Suprapubic skin (tissue), 4 donors: ENCODE measurements around the gene R3HCC1L.
"Not testable (repeated sequence)": the region's sequence is repeated elsewhere in the genome, so short reads cannot be mapped to it uniquely, and the experiment has no call there.

Source experiments
- EP300 ChIP-seq: sonication (generic); formaldehyde crosslinking; IDR thresholded peaks from one replicate; pipeline ENCODE4 v1.6.1; 2017; ENCODE audit warnings: antibody characterized with exemption
- POLR2A ChIP-seq, 2 donors: fragments of 450-650 bp; IDR thresholded peaks; one replicate each; pipeline ENCODE4 v1.6.1; 2017; ENCODE audit warnings: antibody characterized with exemption in 2 of 2, mild to moderate bottlenecking in 2 of 2, moderate library complexity in 2 of 2
- POLR2AphosphoS5 ChIP-seq, 3 donors: sonication (generic); formaldehyde crosslinking; IDR thresholded peaks; one replicate each; pipeline ENCODE4 v1.6.1; 2017; ENCODE audit warnings: antibody characterized with exemption in 3 of 3
- TF ChIP-seq, protein P1 (sequence below), 2 donors: fragments of 200-600 bp in 1 of 2; fragments of 450-650 bp in 1 of 2; sonication (generic) in 1 of 2; IDR thresholded peaks; one replicate each; pipeline ENCODE4 v1.5.1; 2016 to 2019; ENCODE audit warnings: antibody characterized with exemption in 2 of 2, mild to moderate bottlenecking in 1 of 2, moderate library complexity in 1 of 2

DNA sequence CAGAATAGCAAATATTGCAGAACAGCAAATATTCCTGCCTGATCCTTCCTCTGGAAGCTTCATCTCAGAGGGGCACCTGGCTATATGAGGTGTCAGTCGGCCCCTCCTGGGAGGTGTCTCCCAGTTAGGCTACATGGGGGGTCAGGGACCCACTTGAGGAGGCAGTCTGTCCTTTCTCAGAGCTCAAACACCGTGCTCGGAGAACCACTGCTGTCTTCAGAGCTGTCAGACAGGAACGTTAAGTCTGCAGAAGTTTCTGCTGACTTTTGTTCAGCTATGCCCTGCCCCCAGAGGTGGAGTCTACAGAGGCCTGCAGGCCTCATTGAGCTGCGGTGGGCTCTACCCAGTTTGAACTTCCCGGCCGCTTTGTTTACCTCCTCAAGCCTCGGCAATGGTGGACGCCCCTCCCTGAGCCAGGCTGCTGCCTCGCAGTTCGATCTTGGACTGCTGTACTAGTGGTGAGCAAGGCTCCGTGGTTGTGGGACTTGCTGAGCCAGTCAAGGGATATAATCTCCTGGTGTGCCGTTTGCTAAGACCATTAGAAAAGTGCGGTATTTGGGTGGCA, 48.0 kb downstream of the R3HCC1L start:
- TF ChIP-seq, protein P1, sequence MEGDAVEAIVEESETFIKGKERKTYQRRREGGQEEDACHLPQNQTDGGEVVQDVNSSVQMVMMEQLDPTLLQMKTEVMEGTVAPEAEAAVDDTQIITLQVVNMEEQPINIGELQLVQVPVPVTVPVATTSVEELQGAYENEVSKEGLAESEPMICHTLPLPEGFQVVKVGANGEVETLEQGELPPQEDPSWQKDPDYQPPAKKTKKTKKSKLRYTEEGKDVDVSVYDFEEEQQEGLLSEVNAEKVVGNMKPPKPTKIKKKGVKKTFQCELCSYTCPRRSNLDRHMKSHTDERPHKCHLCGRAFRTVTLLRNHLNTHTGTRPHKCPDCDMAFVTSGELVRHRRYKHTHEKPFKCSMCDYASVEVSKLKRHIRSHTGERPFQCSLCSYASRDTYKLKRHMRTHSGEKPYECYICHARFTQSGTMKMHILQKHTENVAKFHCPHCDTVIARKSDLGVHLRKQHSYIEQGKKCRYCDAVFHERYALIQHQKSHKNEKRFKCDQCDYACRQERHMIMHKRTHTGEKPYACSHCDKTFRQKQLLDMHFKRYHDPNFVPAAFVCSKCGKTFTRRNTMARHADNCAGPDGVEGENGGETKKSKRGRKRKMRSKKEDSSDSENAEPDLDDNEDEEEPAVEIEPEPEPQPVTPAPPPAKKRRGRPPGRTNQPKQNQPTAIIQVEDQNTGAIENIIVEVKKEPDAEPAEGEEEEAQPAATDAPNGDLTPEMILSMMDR (IDR thresholded peaks at IDR 0.05): not testable (repeated sequence)
- not testable (repeated sequence) for TF ChIP-seq POLR2A (IDR thresholded peaks at IDR 0.05); POLR2AphosphoS5 (IDR thresholded peaks at IDR 0.05); EP300
